HepG2 (cell line): ENCODE results near the gene TCF25. TPM values are rescaled to one million over a fixed set of nuclear protein-coding genes. Genes with fewer than 3 reads are reported as not detected.
A peak's percentile ranks its signal among the peaks of the same experiment; 100 is the strongest.

Experiments used
- CREB1 ChIP-seq, 2 experiments: fragments of 450-650 bp in 1 of 2; IDR thresholded peaks; 2 replicates each; pipeline ENCODE4 v1.6.1; 2016 to 2017; ENCODE audit warnings: control low read depth in 1 of 2, mild to moderate bottlenecking in 1 of 2, missing compliant biosample characterization in 1 of 2, missing genetic modification characterization in 1 of 2
- GTF3A ChIP-seq: sonication (generic); formaldehyde crosslinking; conservative IDR thresholded peaks from 2 replicates; pipeline ENCODE4 v1.4.0; 2020; ENCODE audit warnings: mild to moderate bottlenecking, missing genetic modification reagents
- HIVEP1 ChIP-seq: sonication (generic); formaldehyde crosslinking; IDR thresholded peaks from 2 replicates; pipeline ENCODE4 v1.4.0; 2020; ENCODE audit warnings: mild to moderate bottlenecking, missing genetic modification reagents
- KDM5A ChIP-seq: fragments of 200-600 bp; sonication (generic); IDR thresholded peaks from 2 replicates; pipeline ENCODE4 v1.7.0; 2018; ENCODE audit warnings: antibody characterized with exemption, mild to moderate bottlenecking, low read length, borderline replicate concordance
- KLF11 ChIP-seq: IDR thresholded peaks from 2 replicates; pipeline ENCODE4 v1.6.1; 2016; ENCODE audit warnings: missing compliant biosample characterization
- MXD3 ChIP-seq: IDR thresholded peaks from 2 replicates; pipeline ENCODE4 v1.6.1; 2016; ENCODE audit warnings: mild to moderate bottlenecking, missing biosample characterization, missing genetic modification reagents
- PHF20 ChIP-seq: sonication (generic); formaldehyde crosslinking; IDR thresholded peaks from 2 replicates; pipeline ENCODE4 v1.5.0; 2020; ENCODE audit warnings: mild to moderate bottlenecking, missing genetic modification reagents
- SATB2 ChIP-seq: sonication (generic); formaldehyde crosslinking; IDR thresholded peaks from 2 replicates; pipeline ENCODE4 v1.5.0; 2020; ENCODE audit warnings: missing genetic modification reagents
- TAF15 ChIP-seq: fragments of 200-400 bp; formaldehyde crosslinking; IDR thresholded peaks from one replicate; pipeline ENCODE4 v1.6.1; 2018; ENCODE audit warnings: mild to moderate bottlenecking, low read depth, low read length; ENCODE audit not compliant: poor library complexity, severe bottlenecking
- TCF12 ChIP-seq, 2 experiments: fragments of 450-650 bp in 1 of 2; sonication (generic) in 1 of 2; formaldehyde crosslinking in 1 of 2; IDR thresholded peaks; 2 replicates each; pipeline versions ENCODE4 v1.6.1 to v1.8.0; 2017 to 2022; ENCODE audit warnings: antibody characterized with exemption in 1 of 2, mild to moderate bottlenecking in 1 of 2, missing genetic modification reagents in 1 of 2, moderate library complexity in 1 of 2
- ZC3H4 ChIP-seq: sonication (generic); formaldehyde crosslinking; IDR thresholded peaks from 2 replicates; pipeline ENCODE4 v1.4.0; 2020; ENCODE audit warnings: missing genetic modification reagents, borderline replicate concordance
- ZFAT ChIP-seq: sonication (generic); formaldehyde crosslinking; conservative IDR thresholded peaks from 2 replicates; pipeline ENCODE4 v1.8.1; 2023; ENCODE audit warnings: missing genetic modification reagents, inconsistent platforms
- ZNF7 ChIP-seq: IDR thresholded peaks from 2 replicates; pipeline ENCODE4 v1.6.1; 2016; ENCODE audit warnings: missing biosample characterization, missing genetic modification reagents
- polyA plus RNA-seq, 8 experiments: library from polyadenylated mRNA; depleted of rRNA in 3 of 8; stranded (reverse) in 7 of 8; unstranded in 1 of 8; fragments of >200 nt; fragmentation: Illumina TruSeq in 4 of 8; extraction: Trizol in 4 of 8; gene quantifications; 2 replicates each; pipeline versions ENCODE4 v1.2.1 to v1.2.3, GENCODE V29; 2011 to 2016; ENCODE audit warnings: low read depth in 4 of 8, missing spikeins in 1 of 8, mixed read lengths in 1 of 8; ENCODE audit not compliant: insufficient read depth in 1 of 8
- total RNA-seq, 5 experiments: library from RNA; depleted of rRNA; stranded (reverse); fragments of >200 nt; fragmentation: Illumina TruSeq; extraction: Trizol; gene quantifications; 2 replicates each; pipeline ENCODE4 v1.2.3, GENCODE V29; 2016; ENCODE audit warnings: low read depth in 1 of 5
- TF ChIP-seq, protein P1 (sequence below): sonication (generic); formaldehyde crosslinking; conservative IDR thresholded peaks from 2 replicates; pipeline ENCODE4 v1.8.1; 2023; ENCODE audit warnings: missing genetic modification reagents
- TF ChIP-seq, protein P2 (sequence below): sonication (generic); formaldehyde crosslinking; IDR thresholded peaks from 2 replicates; pipeline ENCODE4 v1.9.0; 2021; ENCODE audit warnings: missing genetic modification reagents, mild to moderate bottlenecking, borderline replicate concordance
- TF ChIP-seq, protein P3 (sequence below): sonication (generic); formaldehyde crosslinking; IDR thresholded peaks from 2 replicates; pipeline ENCODE4 v1.4.0; 2020; ENCODE audit warnings: mild to moderate bottlenecking, missing genetic modification reagents, borderline replicate concordance

The TCF25 gene
- total and polyA plus RNA-seq, 2 of the 13 experiments (the other 11 are each of a cell fraction or from before 2014, with no cell fraction given), result 138 to 206 TPM

- TF ChIP-seq KLF11 (CRISPR knock-in tag) (peak; percentile 16; the same call in 1 of the 2 replicates), PHF20 (peak; percentile 81), HIVEP1 (CRISPR knock-in tag) (peak; percentile 88), MXD3 (CRISPR knock-in tag) (peak; percentile 80), GTF3A (CRISPR knock-in tag) (no peak), ZC3H4 (CRISPR knock-in tag) (peak; percentile 62; the same call in 1 of the 2 replicates), SATB2 (peak; percentile 89), CREB1 (IDR thresholded peaks at IDR 0.05) (peak; percentile 76), CREB1 (CRISPR knock-in tag; IDR thresholded peaks at IDR 0.05) (no peak), TCF12 (IDR thresholded peaks at IDR 0.05) (no peak), TCF12 (CRISPR knock-in tag; IDR thresholded peaks at IDR 0.05) (peak; percentile 48; the same call in 1 of the 2 replicates), KDM5A (peak; percentile 77; the same call in 1 of the 2 replicates), ZFAT (CRISPR knock-in tag) (no peak), TAF15 (peak; percentile 39), ZNF7 (CRISPR knock-in tag) (peak; percentile 17; the same call in 1 of the 2 replicates)
- TF ChIP-seq, protein P1, sequence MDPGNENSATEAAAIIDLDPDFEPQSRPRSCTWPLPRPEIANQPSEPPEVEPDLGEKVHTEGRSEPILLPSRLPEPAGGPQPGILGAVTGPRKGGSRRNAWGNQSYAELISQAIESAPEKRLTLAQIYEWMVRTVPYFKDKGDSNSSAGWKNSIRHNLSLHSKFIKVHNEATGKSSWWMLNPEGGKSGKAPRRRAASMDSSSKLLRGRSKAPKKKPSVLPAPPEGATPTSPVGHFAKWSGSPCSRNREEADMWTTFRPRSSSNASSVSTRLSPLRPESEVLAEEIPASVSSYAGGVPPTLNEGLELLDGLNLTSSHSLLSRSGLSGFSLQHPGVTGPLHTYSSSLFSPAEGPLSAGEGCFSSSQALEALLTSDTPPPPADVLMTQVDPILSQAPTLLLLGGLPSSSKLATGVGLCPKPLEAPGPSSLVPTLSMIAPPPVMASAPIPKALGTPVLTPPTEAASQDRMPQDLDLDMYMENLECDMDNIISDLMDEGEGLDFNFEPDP (CRISPR knock-in tag), result 0 out of 2 replicates have a peak, but pooled peaks have one; percentile 85
- TF ChIP-seq, protein P2, sequence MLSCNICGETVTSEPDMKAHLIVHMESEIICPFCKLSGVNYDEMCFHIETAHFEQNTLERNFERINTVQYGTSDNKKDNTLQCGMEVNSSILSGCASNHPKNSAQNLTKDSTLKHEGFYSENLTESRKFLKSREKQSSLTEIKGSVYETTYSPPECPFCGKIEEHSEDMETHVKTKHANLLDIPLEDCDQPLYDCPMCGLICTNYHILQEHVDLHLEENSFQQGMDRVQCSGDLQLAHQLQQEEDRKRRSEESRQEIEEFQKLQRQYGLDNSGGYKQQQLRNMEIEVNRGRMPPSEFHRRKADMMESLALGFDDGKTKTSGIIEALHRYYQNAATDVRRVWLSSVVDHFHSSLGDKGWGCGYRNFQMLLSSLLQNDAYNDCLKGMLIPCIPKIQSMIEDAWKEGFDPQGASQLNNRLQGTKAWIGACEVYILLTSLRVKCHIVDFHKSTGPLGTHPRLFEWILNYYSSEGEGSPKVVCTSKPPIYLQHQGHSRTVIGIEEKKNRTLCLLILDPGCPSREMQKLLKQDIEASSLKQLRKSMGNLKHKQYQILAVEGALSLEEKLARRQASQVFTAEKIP (CRISPR knock-in tag), result no peak
- TF ChIP-seq, protein P3, sequence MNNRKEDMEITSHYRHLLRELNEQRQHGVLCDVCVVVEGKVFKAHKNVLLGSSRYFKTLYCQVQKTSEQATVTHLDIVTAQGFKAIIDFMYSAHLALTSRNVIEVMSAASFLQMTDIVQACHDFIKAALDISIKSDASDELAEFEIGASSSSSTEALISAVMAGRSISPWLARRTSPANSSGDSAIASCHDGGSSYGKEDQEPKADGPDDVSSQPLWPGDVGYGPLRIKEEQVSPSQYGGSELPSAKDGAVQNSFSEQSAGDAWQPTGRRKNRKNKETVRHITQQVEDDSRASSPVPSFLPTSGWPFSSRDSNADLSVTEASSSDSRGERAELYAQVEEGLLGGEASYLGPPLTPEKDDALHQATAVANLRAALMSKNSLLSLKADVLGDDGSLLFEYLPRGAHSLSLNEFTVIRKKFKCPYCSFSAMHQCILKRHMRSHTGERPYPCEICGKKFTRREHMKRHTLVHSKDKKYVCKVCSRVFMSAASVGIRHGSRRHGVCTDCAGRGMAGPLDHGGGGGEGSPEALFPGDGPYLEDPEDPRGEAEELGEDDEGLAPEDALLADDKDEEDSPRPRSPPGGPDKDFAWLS (CRISPR knock-in tag), result no peak; the same call in 1 of the 2 replicates
These were observed at the start of gene TCF25 (continued) for GRCh38 chr16:89873109-89873971.
